MM.1S (cell line): ENCODE results near the gene NFKB1.

Experiments
- DNase-seq: peaks from one replicate; pipeline ENCODE4 v3.0.0-alpha.2; 2015
- H2AFZ ChIP-seq: fragments of 300-600 bp; sonication (generic); 2 replicates; pipeline ENCODE4 v1.6.0; 2016; ENCODE audit warnings: antibody characterized with exemption, low read length
- H3F3A ChIP-seq: fragments of 300-600 bp; sonication (generic); 2 replicates; pipeline ENCODE4 v1.6.1; 2016; ENCODE audit warnings: mild to moderate bottlenecking, antibody characterized with exemption, low read length, moderate library complexity, mixed read lengths; ENCODE audit not compliant: insufficient read depth
- H3K27ac ChIP-seq: fragments of 300-600 bp; sonication (generic); 2 replicates; pipeline ENCODE4 v1.5.1; 2016; ENCODE audit warnings: mild to moderate bottlenecking, low read length
- H3K27me3 ChIP-seq: fragments of 300-600 bp; sonication (generic); replicated peaks from 2 replicates; pipeline ENCODE4 v1.6.0; 2016; ENCODE audit warnings: low read length; ENCODE audit not compliant: insufficient read depth
- H3K36me3 ChIP-seq: fragments of 300-600 bp; sonication (generic); replicated peaks from 2 replicates; pipeline ENCODE4 v1.6.1; 2016; ENCODE audit warnings: mild to moderate bottlenecking, low read length, mixed read lengths; ENCODE audit not compliant: insufficient read depth
- H3K4me1 ChIP-seq: fragments of 300-600 bp; sonication (generic); 2 replicates; pipeline ENCODE4 v1.6.1; 2016; ENCODE audit warnings: low read length, mixed read lengths
- H3K4me2 ChIP-seq: fragments of 300-600 bp; sonication (generic); 2 replicates; pipeline ENCODE4 v1.6.0; 2016; ENCODE audit warnings: low read depth, low read length
- H3K4me3 ChIP-seq: fragments of 300-600 bp; sonication (generic); 2 replicates; pipeline ENCODE4 v1.5.1; 2016; ENCODE audit warnings: low read length, mixed read lengths
- H3K79me2 ChIP-seq: fragments of 300-600 bp; sonication (generic); 2 replicates; pipeline ENCODE4 v1.6.1; 2016; ENCODE audit warnings: mixed run types, low read length, mixed read lengths
- H3K9ac ChIP-seq: fragments of 300-600 bp; sonication (generic); 2 replicates; pipeline ENCODE4 v1.6.1; 2016; ENCODE audit warnings: low read length, mixed read lengths
- H3K9me2 ChIP-seq: fragments of 300-600 bp; sonication (generic); replicated peaks from 2 replicates; pipeline ENCODE4 v1.6.1; 2016; ENCODE audit warnings: mild to moderate bottlenecking, low read length, mixed read lengths; ENCODE audit not compliant: insufficient read depth
- H3K9me3 ChIP-seq: fragments of 300-600 bp; sonication (generic); replicated peaks from 2 replicates; pipeline ENCODE4 v1.6.1; 2016; ENCODE audit warnings: mild to moderate bottlenecking, low read length, mixed read lengths; ENCODE audit not compliant: insufficient read depth
- H4K20me1 ChIP-seq: fragments of 300-600 bp; sonication (generic); 2 replicates; pipeline ENCODE4 v1.6.1; 2016; ENCODE audit warnings: mild to moderate bottlenecking, low read length, moderate library complexity, mixed read lengths; ENCODE audit not compliant: insufficient read depth
- CTCF ChIP-seq: fragments of 300-600 bp; sonication (generic); IDR thresholded peaks from 2 replicates; pipeline ENCODE4 v1.5.1; 2016; ENCODE audit warnings: antibody characterized with exemption, low read length, mixed read lengths
- EZH2 ChIP-seq: fragments of 300-600 bp; sonication (generic); optimal IDR thresholded peaks from 2 replicates; pipeline ENCODE3; 2017; ENCODE audit warnings: low read depth, mild to moderate bottlenecking, antibody characterized with exemption, low read length, mixed read lengths
- EZH2phosphoT487 ChIP-seq: fragments of 300-600 bp; sonication (generic); IDR thresholded peaks from 2 replicates; pipeline ENCODE4 v1.6.1; 2018; ENCODE audit warnings: antibody characterized with exemption, low read length

Gene NFKB1

GRCh38 chr4:102519925-102520324 lies 18.8 kb downstream of the NFKB1 start:
- no peak for DNase-seq
- H3K79me2 ChIP-seq = peaks cover 95% of the 10 kb centered on the region
- no peaks in the 10 kb centered on the region for H3K9me2 ChIP-seq
- H3K9me3 ChIP-seq = no peaks in the 10 kb centered on the region
- no peak overlapping the region for H3K27ac ChIP-seq
- no peak overlapping the region for H3K9ac ChIP-seq
- no peaks in the 10 kb centered on the region for H3F3A ChIP-seq
- H2AFZ ChIP-seq = no peak overlapping the region
- H3K4me3 ChIP-seq = no peak overlapping the region
- no peak overlapping the region for H3K4me2 ChIP-seq
- no peaks in the 10 kb centered on the region for H3K27me3 ChIP-seq
- H3K4me1 ChIP-seq = no peaks in the 10 kb centered on the region
- TF ChIP-seq EZH2 = no peak
- no peak for TF ChIP-seq EZH2phosphoT487
- no peak for TF ChIP-seq CTCF
- peaks cover 40% of the 10 kb centered on the region for H4K20me1 ChIP-seq
- 0 out of 2 replicates have a peak, but pooled peaks cover 3% of the 10 kb centered on the region for H3K36me3 ChIP-seq

GRCh38 chr4:102521570-102521969 lies 20.4 kb downstream of the NFKB1 start:
- no peak overlapping the region for H3K27ac ChIP-seq
- no peaks in the 10 kb centered on the region for H3K9me3 ChIP-seq
- no peaks in the 10 kb centered on the region for H3F3A ChIP-seq
- H3K9ac ChIP-seq = no peak overlapping the region
- no peaks in the 10 kb centered on the region for H3K4me1 ChIP-seq
- peaks cover 44% of the 10 kb centered on the region for H4K20me1 ChIP-seq
- DNase-seq = no peak
- peaks cover 97% of the 10 kb centered on the region for H3K79me2 ChIP-seq
- H3K36me3 ChIP-seq = no peaks in the 10 kb centered on the region
- H2AFZ ChIP-seq = no peak overlapping the region
- H3K4me3 ChIP-seq = no peak overlapping the region
- H3K9me2 ChIP-seq = no peaks in the 10 kb centered on the region
- H3K4me2 ChIP-seq = no peak overlapping the region
- no peak for TF ChIP-seq EZH2phosphoT487
- H3K27me3 ChIP-seq = no peaks in the 10 kb centered on the region

GRCh38 chr4:102522031-102522440 lies 20.9 kb downstream of the NFKB1 start:
- H4K20me1 ChIP-seq = peaks cover 41% of the 10 kb centered on the region
- TF ChIP-seq EZH2phosphoT487 (no peak), EZH2 (no peak), CTCF (no peak)
- no peak for DNase-seq
- H3K27ac ChIP-seq = no peak overlapping the region
- H3K4me2 ChIP-seq = no peak overlapping the region
- no peaks in the 10 kb centered on the region for H3K9me2 ChIP-seq
- H3F3A ChIP-seq = no peaks in the 10 kb centered on the region
- no peak overlapping the region for H3K9ac ChIP-seq
- no peaks in the 10 kb centered on the region for H3K27me3 ChIP-seq
- H3K4me3 ChIP-seq = no peak overlapping the region
- H3K36me3 ChIP-seq = no peaks in the 10 kb centered on the region
- H2AFZ ChIP-seq = no peak overlapping the region
- H3K9me3 ChIP-seq = no peaks in the 10 kb centered on the region
- peaks cover 96% of the 10 kb centered on the region for H3K79me2 ChIP-seq
- no peaks in the 10 kb centered on the region for H3K4me1 ChIP-seq

DNA sequence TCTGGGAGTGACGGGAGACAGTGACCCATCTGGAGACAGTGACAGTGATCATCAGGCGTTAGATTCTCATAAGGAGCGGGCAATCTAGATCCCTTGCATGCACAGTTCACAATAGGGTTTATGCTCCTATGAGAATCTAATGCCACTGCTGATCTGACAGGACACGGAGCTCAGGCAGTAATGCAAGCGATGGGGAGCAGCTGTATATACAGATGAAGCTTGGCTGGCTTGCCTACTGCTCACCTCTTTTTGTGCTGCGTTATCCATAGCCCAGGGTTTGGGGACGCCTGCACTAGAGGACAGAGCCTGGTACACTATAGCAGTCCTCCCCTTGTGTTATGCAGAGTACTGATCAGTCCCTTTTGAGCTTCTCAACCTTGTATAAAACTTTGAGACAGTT lies 23.5 kb downstream of the NFKB1 start:
- no peaks in the 10 kb centered on the region for H3K4me1 ChIP-seq

More for the DNA sequence above, 23.5 kb downstream of the NFKB1 start:
- no peak for DNase-seq
- no peak overlapping the region for H2AFZ ChIP-seq
- H3K27me3 ChIP-seq = no peaks in the 10 kb centered on the region
- no peaks in the 10 kb centered on the region for H3K9me2 ChIP-seq
- H3K36me3 ChIP-seq = no peaks in the 10 kb centered on the region
- H3K9me3 ChIP-seq = no peaks in the 10 kb centered on the region
- H3F3A ChIP-seq = no peaks in the 10 kb centered on the region
- TF ChIP-seq EZH2 (no peak), EZH2phosphoT487 (no peak), CTCF (no peak)
- no peak overlapping the region for H3K4me3 ChIP-seq
- peaks cover 28% of the 10 kb centered on the region for H4K20me1 ChIP-seq
- no peak overlapping the region for H3K4me2 ChIP-seq
- H3K27ac ChIP-seq = no peak overlapping the region
- H3K79me2 ChIP-seq = peaks cover 96% of the 10 kb centered on the region
- no peak overlapping the region for H3K9ac ChIP-seq
